HepG2 (cell line): ENCODE measurements around the gene NRSN2. TPM values are rescaled to one million over a fixed set of nuclear protein-coding genes. Genes with fewer than 3 reads are reported as not detected.

Experiments
- CEBPB ChIP-seq: IDR thresholded peaks from 2 replicates; pipeline ENCODE4 v1.6.1; 2011; ENCODE audit warnings: low read depth, low read length, improper control_type of control experiment, borderline replicate concordance
- DNMT1 ChIP-seq: sonication (generic); formaldehyde crosslinking; IDR thresholded peaks from 2 replicates; pipeline ENCODE4 v1.5.1; 2020; ENCODE audit warnings: mild to moderate bottlenecking, missing genetic modification reagents
- ELF3 ChIP-seq: IDR thresholded peaks from 2 replicates; pipeline ENCODE4 v1.6.1; 2016; ENCODE audit warnings: missing genetic modification reagents, missing compliant biosample characterization
- EZH2 ChIP-seq: conservative IDR thresholded peaks from 2 replicates; pipeline ENCODE4 v1.6.1; 2012; ENCODE audit warnings: mild to moderate bottlenecking, low read depth, low read length, moderate library complexity
- GATAD2A ChIP-seq: IDR thresholded peaks from 2 replicates; pipeline ENCODE4 v1.6.1; 2016
- MAFF ChIP-seq: IDR thresholded peaks from 2 replicates; pipeline ENCODE4 v1.6.1; 2011; ENCODE audit warnings: low read depth, low read length, improper control_type of control experiment
- NFE2L2 ChIP-seq: fragments of 150-350 bp; IDR thresholded peaks from 2 replicates; pipeline ENCODE4 v1.6.1; 2014; ENCODE audit warnings: low read length
- PTBP1 ChIP-seq: fragments of 200-400 bp; formaldehyde crosslinking; IDR thresholded peaks from 2 replicates; pipeline ENCODE4 v1.6.1; 2018; ENCODE audit warnings: low read length, low read depth; ENCODE audit not compliant: poor library complexity, severe bottlenecking
- RERE ChIP-seq: IDR thresholded peaks from 2 replicates; pipeline ENCODE4 v1.6.1; 2016; ENCODE audit warnings: low read depth, missing genetic modification reagents, missing compliant biosample characterization
- SATB2 ChIP-seq: sonication (generic); formaldehyde crosslinking; IDR thresholded peaks from 2 replicates; pipeline ENCODE4 v1.5.0; 2020; ENCODE audit warnings: missing genetic modification reagents
- SETDB1 ChIP-seq: sonication (generic); formaldehyde crosslinking; IDR thresholded peaks from 2 replicates; pipeline ENCODE4 v1.5.1; 2020; ENCODE audit warnings: missing genetic modification reagents, mild to moderate bottlenecking, borderline replicate concordance
- TSC22D2 ChIP-seq: sonication (generic); formaldehyde crosslinking; IDR thresholded peaks from 2 replicates; pipeline ENCODE4 v1.5.1; 2020; ENCODE audit warnings: missing genetic modification reagents, mild to moderate bottlenecking, borderline replicate concordance
- ZNF512B ChIP-seq: sonication (generic); formaldehyde crosslinking; IDR thresholded peaks from 2 replicates; pipeline ENCODE4 v1.5.1; 2020; ENCODE audit warnings: missing genetic modification reagents, mild to moderate bottlenecking, borderline replicate concordance
- ZNF513 ChIP-seq: sonication (generic); formaldehyde crosslinking; conservative IDR thresholded peaks from 2 replicates; pipeline ENCODE4 v1.5.0; 2020; ENCODE audit warnings: missing genetic modification reagents
- polyA plus RNA-seq, 8 experiments: library from polyadenylated mRNA; depleted of rRNA in 3 of 8; stranded (reverse) in 7 of 8; unstranded in 1 of 8; fragments of >200 nt; fragmentation: Illumina TruSeq in 4 of 8; extraction: Trizol in 4 of 8; gene quantifications; 2 replicates each; pipeline versions ENCODE4 v1.2.1 to v1.2.3, GENCODE V29; 2011 to 2016; ENCODE audit warnings: low read depth in 4 of 8, missing spikeins in 1 of 8, mixed read lengths in 1 of 8; ENCODE audit not compliant: insufficient read depth in 1 of 8
- total RNA-seq, 5 experiments: library from RNA; depleted of rRNA; stranded (reverse); fragments of >200 nt; fragmentation: Illumina TruSeq; extraction: Trizol; gene quantifications; 2 replicates each; pipeline ENCODE4 v1.2.3, GENCODE V29; 2016; ENCODE audit warnings: low read depth in 1 of 5
- TF ChIP-seq, protein P1 (sequence below): sonication (generic); formaldehyde crosslinking; IDR thresholded peaks from 2 replicates; pipeline ENCODE4 v1.4.0; 2020; ENCODE audit warnings: mild to moderate bottlenecking, low read depth, missing genetic modification reagents

Gene NRSN2
- total and polyA plus RNA-seq, 2 of the 13 experiments (the other 11 are each of a cell fraction or from before 2014, with no cell fraction given): 32.3 to 49.4 TPM

DNA sequence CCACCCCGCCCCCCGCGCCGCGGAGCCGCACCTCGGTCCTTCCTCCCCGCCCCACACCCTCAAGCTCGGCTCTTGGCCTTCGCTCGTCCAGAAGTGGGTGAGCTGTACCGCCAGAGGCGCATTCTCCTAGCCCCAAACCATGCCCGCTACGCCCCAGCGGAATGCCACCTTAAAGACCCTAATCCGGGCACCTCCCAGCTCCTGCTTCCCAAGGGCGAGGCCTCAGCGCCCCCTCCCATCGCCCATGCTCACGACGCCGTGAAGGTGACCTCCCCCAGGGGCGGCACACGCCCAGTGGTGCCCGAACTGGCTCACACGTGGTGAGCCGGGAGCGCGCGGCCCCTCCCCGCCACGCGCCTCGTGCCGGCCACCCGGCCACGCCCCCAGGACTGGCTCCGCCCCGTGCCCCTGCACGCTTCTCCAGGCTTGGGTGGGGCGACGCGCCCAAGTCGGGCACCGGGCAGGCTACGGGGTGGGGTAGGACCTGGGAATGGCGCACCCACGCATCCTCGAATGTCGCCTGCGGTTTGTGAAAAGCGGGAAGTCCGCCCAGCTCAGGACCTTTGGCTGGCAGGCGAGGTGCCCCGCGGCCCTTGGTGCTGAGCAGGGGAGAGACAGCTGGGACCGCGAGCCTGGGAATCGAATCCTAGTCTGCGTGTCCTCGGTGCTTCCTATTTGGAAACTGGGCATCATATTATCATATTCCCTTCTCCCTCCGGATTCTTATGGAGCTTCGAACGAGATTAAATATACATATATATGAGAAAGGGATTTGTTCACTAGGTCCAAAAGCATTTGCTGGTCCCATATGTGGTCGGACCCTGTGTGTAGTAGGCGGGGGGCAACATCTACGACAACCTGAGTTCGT is 22.5 kb upstream of the NRSN2 start (continued):
- TF ChIP-seq, protein P1, sequence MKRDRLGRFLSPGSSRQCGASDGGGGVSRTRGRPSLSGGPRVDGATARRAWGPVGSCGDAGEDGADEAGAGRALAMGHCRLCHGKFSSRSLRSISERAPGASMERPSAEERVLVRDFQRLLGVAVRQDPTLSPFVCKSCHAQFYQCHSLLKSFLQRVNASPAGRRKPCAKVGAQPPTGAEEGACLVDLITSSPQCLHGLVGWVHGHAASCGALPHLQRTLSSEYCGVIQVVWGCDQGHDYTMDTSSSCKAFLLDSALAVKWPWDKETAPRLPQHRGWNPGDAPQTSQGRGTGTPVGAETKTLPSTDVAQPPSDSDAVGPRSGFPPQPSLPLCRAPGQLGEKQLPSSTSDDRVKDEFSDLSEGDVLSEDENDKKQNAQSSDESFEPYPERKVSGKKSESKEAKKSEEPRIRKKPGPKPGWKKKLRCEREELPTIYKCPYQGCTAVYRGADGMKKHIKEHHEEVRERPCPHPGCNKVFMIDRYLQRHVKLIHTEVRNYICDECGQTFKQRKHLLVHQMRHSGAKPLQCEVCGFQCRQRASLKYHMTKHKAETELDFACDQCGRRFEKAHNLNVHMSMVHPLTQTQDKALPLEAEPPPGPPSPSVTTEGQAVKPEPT (CRISPR knock-in tag): peak; percentile 98
- TF ChIP-seq EZH2 (no peak), TSC22D2 (CRISPR knock-in tag) (peak; percentile 96), MAFF (no peak), ZNF513 (CRISPR knock-in tag) (peak; percentile 94; the same call in 1 of the 2 replicates), ZNF512B (CRISPR knock-in tag) (peak; percentile 38; the same call in 1 of the 2 replicates), RERE (CRISPR knock-in tag) (peak; percentile 92), PTBP1 (peak; percentile 56), CEBPB (no peak), DNMT1 (CRISPR knock-in tag) (peak; percentile 96), SETDB1 (CRISPR knock-in tag) (no peak), ELF3 (peak; percentile 87), GATAD2A (CRISPR knock-in tag) (peak; percentile 63; the same call in 1 of the 2 replicates), SATB2 (peak; percentile 86), NFE2L2 (no peak)
